Nephron progenitor cell (in vitro differentiated cells): Measurements from ENCODE around the gene MPC1.
A peak's percentile ranks its signal among the peaks of the same experiment; 100 is the strongest.

Source experiments
- DNase-seq: peaks from one replicate; pipeline ENCODE4 v3.0.0; 2021
- H3K27ac Mint-ChIP-seq: 2 replicates; pipeline ENCODE4 v1.8.0; 2021; ENCODE audit warnings: mild to moderate bottlenecking, moderate library complexity, mixed read lengths
- H3K27me3 Mint-ChIP-seq: 2 replicates; pipeline ENCODE4 v1.8.0; 2021; ENCODE audit warnings: mild to moderate bottlenecking, low read depth, mixed read lengths; ENCODE audit not compliant: poor library complexity
- H3K36me3 Mint-ChIP-seq: 2 replicates; pipeline ENCODE4 v1.8.0; 2021; ENCODE audit warnings: low read depth, mixed read lengths
- H3K4me1 Mint-ChIP-seq: 2 replicates; pipeline ENCODE4 v1.8.0; 2021; ENCODE audit warnings: mixed read lengths
- H3K4me3 Mint-ChIP-seq: 2 replicates; pipeline ENCODE4 v1.8.0; 2021; ENCODE audit warnings: mild to moderate bottlenecking, moderate library complexity, mixed read lengths
- H3K9me3 Mint-ChIP-seq: 2 replicates; pipeline ENCODE4 v1.8.0; 2021; ENCODE audit warnings: mild to moderate bottlenecking, moderate library complexity, mixed read lengths
- CTCF ChIP-seq: fragments of 200-600 bp; sonication (generic); IDR thresholded peaks from 2 replicates; pipeline ENCODE4 v1.5.0; 2021; ENCODE audit warnings: antibody characterized with exemption

The MPC1 gene

GRCh38 chr6:166411721-166412151 lies 29.0 kb upstream of the MPC1 start:
- TF ChIP-seq CTCF = no peak
- Mint-ChIP-seq H3K4me3 (no peak overlapping the region), H3K27me3 (peaks cover 7% of the 10 kb centered on the region), H3K9me3 (peaks cover 10% of the 10 kb centered on the region), H3K36me3 (peaks cover 18% of the 10 kb centered on the region), H3K4me1 (peaks cover 20% of the 10 kb centered on the region), H3K27ac (no peak overlapping the region)
- DNase-seq = no peak

GRCh38 chr6:166411271-166411670 lies 28.5 kb upstream of the MPC1 start:
- Mint-ChIP-seq H3K27me3 (peaks cover 6% of the 10 kb centered on the region), H3K9me3 (peaks cover 7% of the 10 kb centered on the region), H3K4me1 (peaks cover 20% of the 10 kb centered on the region), H3K4me3 (no peak overlapping the region), H3K27ac (no peak overlapping the region), H3K36me3 (peaks cover 13% of the 10 kb centered on the region)
- DNase-seq = no peak
- TF ChIP-seq CTCF = no peak

- Mint-ChIP-seq H3K4me1 (peaks cover 25% of the 10 kb centered on the region), H3K27me3 (peaks cover 5% of the 10 kb centered on the region), H3K9me3 (peaks cover 4% of the 10 kb centered on the region), H3K27ac (peak overlapping the region; percentile 8), H3K36me3 (peaks cover 5% of the 10 kb centered on the region), H3K4me3 (no peak overlapping the region)
- no peak for DNase-seq
- no peak for TF ChIP-seq CTCF
Observed at GRCh38 chr6:166410426-166410935, 27.7 kb upstream of the MPC1 start.

- Mint-ChIP-seq H3K27ac (peak overlapping the region; percentile 45), H3K4me3 (no peak overlapping the region), H3K27me3 (no peaks in the 10 kb centered on the region), H3K36me3 (no peaks in the 10 kb centered on the region), H3K4me1 (peaks cover 31% of the 10 kb centered on the region), H3K9me3 (no peaks in the 10 kb centered on the region)
- DNase-seq = no peak
- no peak for TF ChIP-seq CTCF
Observed at GRCh38 chr6:166408936-166409755, 26.4 kb upstream of the MPC1 start.

- Mint-ChIP-seq H3K36me3 (no peaks in the 10 kb centered on the region), H3K27me3 (peaks cover 3% of the 10 kb centered on the region), H3K4me3 (no peak overlapping the region), H3K27ac (no peak overlapping the region), H3K4me1 (peaks cover 39% of the 10 kb centered on the region), H3K9me3 (no peaks in the 10 kb centered on the region)
- no peak for DNase-seq
- no peak for TF ChIP-seq CTCF
Observed at GRCh38 chr6:166406197-166406596, 23.5 kb upstream of the MPC1 start.

- Mint-ChIP-seq H3K36me3 (no peaks in the 10 kb centered on the region), H3K4me1 (peaks cover 36% of the 10 kb centered on the region), H3K27me3 (peaks cover 3% of the 10 kb centered on the region), H3K27ac (no peak overlapping the region), H3K4me3 (no peak overlapping the region), H3K9me3 (no peaks in the 10 kb centered on the region)
- DNase-seq = peak; percentile 27
- TF ChIP-seq CTCF = no peak
Observed at GRCh38 chr6:166405386-166405785, 22.6 kb upstream of the MPC1 start.
